ENCODE measurements around the gene RETREG2.

Gene RETREG2

DNA sequence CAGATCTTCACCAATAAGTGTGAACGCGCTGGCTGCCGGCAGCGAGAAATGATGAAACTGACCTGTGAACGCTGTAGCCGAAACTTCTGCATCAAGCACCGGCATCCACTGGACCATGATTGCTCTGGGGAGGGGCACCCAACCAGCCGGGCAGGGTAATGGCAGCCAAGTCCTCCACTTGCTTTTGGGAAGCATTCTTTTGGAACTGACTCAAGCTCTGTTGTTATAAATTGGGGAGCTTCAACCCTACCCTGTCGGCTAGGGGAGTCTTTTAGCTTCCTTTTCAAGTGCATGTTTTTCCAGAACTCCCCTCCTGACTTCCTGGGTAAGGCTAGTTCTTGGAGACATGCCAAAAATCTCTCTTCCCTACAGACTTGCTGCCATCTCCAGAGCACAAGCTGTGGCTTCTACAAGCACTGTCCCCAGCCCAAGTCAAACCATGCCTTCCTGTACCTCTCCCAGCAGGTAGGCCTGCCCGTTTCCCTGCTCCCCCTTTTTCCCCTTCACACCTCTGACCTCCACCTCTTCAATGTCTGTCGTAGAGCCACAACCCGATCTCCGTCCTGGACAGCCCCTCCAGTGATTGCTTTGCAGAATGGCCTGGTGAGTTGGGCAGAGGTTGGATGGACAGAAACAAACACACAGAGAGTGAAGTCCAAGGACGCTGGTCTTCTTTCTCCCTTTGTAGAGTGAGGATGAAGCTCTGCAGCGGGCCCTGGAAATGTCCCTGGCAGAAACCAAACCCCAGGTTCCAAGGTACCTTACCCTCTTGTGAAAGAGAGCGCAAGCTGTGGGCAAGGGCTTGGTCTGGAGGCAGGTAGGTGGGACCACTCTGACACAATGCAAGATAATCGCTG is 30.0 kb downstream of the RETREG2 start:
- TF ChIP-seq CTCF (IDR thresholded peaks at IDR 0.05; ENCODE audit: low read depth, low read length, missing control alignments) = no peak
- Histone ChIP-seq H3K4me3 (ENCODE audit: low read depth, low read length) (no peak overlapping the region), H3K36me3 (replicated peaks) (peaks cover 9% of the 10 kb centered on the region), H3K27me3 (replicated peaks) (no peaks in the 10 kb centered on the region), H3K27ac (no peak overlapping the region)
- DNase-seq = peak; percentile 8
- in situ Hi-C loops (cut with HindIII; ENCODE audit: low pct_ligation_motif_present, low sequenced_read_pairs) = no loop called here

DNA sequence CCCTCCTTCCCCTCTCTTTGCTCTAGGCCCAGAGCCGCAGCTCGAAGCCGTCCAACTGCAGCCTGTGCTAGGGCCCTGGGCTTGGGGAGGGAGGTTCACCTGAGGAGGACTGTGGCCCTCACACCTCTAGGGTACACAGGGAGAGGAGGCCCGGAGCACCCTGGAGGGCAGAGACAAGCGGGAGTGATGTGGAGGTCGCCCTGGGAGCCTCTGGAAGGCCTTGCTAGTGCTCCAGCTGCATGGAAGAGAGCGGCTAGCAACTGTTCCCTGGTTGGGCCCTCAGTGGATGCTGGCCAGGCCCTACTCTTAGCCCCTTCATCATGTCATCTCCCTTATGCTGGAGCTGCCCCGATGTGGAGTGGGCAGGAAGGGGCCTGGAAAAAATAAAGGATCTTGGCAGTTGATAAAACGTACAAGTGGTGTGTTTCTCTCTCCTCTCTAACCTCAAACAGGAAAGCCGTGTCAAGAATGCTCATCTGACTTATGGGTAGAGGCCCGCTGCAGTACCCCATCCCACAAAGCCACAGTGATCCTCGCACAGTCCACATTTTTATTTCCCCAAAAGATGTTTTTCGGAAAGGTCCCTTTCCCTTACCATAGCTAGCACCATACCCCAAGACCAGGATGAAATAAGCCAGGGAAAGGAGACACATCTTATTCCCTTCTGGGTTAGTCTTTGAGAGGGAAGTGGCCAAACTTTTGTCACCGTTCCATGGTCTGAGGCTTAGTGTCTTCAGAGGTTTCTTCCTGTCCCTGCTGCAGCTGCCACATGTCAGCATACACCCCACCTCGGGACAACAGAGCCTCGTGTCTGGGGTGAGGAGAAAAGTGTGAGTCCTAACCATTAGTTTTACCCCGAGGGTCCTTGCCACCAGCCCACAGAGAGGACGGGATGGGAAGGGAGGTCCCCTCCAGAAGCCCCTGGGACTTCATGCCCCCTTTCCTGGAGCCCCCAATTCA is 31.4 kb downstream of the RETREG2 start:
- Histone ChIP-seq H3K4me3 (ENCODE audit: low read depth, low read length) (no peak overlapping the region), H3K36me3 (replicated peaks) (peaks cover 9% of the 10 kb centered on the region), H3K27me3 (replicated peaks) (no peaks in the 10 kb centered on the region), H3K27ac (no peak overlapping the region)
- no peak for TF ChIP-seq CTCF (IDR thresholded peaks at IDR 0.05; ENCODE audit: low read depth, low read length, missing control alignments)
- in situ Hi-C loops (cut with HindIII; ENCODE audit: low pct_ligation_motif_present, low sequenced_read_pairs) = no loop called here
- DNase-seq = no peak

DNA sequence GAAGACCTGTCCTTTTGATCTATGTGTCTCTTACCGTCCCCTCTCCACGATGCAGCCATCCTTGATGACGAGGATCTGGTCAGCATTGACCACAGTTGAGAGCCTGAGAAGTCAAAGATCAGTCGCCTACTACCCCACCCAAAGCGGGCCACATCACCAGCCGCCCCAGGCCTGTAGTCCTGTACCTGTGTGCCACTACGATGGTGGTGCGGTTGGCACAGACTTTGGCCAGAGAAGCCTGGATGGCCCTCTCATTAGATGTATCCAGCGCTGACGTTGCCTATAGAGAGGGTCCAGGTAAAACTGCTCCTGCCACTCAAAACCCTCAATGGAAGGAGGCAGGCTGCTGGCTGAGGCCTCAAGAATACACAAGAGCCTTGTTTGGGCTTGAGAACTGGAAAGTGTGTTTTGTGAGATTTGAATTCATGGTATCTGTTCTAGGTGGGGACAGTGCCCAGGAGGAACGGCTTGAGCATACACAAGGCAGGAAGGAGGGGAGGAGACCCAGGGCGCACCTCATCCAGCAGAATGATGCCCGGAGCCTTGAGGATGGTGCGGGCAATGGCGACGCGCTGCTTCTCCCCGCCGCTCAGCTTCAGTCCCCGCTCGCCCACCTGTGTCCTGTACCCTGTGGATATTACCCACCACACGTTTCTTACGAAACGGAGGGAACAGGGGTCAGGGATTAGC is 32.3 kb downstream of the RETREG2 start:
- no peak overlapping the region for H3K4me3 ChIP-seq (ENCODE audit: low read depth, low read length)
- H3K36me3 ChIP-seq (replicated peaks) = peaks cover 9% of the 10 kb centered on the region
- no peaks in the 10 kb centered on the region for H3K27me3 ChIP-seq (replicated peaks)
- no peak overlapping the region for H3K27ac ChIP-seq
- in situ Hi-C loops (cut with HindIII; ENCODE audit: low pct_ligation_motif_present, low sequenced_read_pairs) = no loop called here
- DNase-seq = no peak
- TF ChIP-seq CTCF (IDR thresholded peaks at IDR 0.05; ENCODE audit: low read depth, low read length, missing control alignments) = no peak

- Histone ChIP-seq H3K36me3 (replicated peaks) (peaks cover 9% of the 10 kb centered on the region), H3K27ac (no peak overlapping the region), H3K4me3 (ENCODE audit: low read depth, low read length) (no peak overlapping the region), H3K27me3 (replicated peaks) (no peaks in the 10 kb centered on the region)
- TF ChIP-seq CTCF (IDR thresholded peaks at IDR 0.05; ENCODE audit: low read depth, low read length, missing control alignments) = no peak
- in situ Hi-C loops (cut with HindIII; ENCODE audit: low pct_ligation_motif_present, low sequenced_read_pairs) = no loop called here
- no peak for DNase-seq
Measured at GRCh38 chr2:219210886-219211362, 32.8 kb downstream of the RETREG2 start.

GRCh38 chr2:219213026-219213415 is 34.9 kb downstream of the RETREG2 start:
- in situ Hi-C loops (cut with HindIII; ENCODE audit: low pct_ligation_motif_present, low sequenced_read_pairs) = no loop called here
- H3K27ac ChIP-seq = no peak overlapping the region
- H3K36me3 ChIP-seq (replicated peaks) = peaks cover 9% of the 10 kb centered on the region
- H3K4me3 ChIP-seq (ENCODE audit: low read depth, low read length) = no peak overlapping the region
- no peak for DNase-seq
- TF ChIP-seq CTCF (IDR thresholded peaks at IDR 0.05; ENCODE audit: low read depth, low read length, missing control alignments) = no peak
- H3K27me3 ChIP-seq (replicated peaks) = no peaks in the 10 kb centered on the region
